ENCODE results near the gene DNTTIP2. TPM values are rescaled to one million over a fixed set of nuclear protein-coding genes. Genes with fewer than 3 reads are reported as not detected.
"Not testable (repeated sequence)": the region's sequence is repeated elsewhere in the genome, so short reads cannot be mapped to it uniquely, and the experiment has no call there.

Gene DNTTIP2, protein sequence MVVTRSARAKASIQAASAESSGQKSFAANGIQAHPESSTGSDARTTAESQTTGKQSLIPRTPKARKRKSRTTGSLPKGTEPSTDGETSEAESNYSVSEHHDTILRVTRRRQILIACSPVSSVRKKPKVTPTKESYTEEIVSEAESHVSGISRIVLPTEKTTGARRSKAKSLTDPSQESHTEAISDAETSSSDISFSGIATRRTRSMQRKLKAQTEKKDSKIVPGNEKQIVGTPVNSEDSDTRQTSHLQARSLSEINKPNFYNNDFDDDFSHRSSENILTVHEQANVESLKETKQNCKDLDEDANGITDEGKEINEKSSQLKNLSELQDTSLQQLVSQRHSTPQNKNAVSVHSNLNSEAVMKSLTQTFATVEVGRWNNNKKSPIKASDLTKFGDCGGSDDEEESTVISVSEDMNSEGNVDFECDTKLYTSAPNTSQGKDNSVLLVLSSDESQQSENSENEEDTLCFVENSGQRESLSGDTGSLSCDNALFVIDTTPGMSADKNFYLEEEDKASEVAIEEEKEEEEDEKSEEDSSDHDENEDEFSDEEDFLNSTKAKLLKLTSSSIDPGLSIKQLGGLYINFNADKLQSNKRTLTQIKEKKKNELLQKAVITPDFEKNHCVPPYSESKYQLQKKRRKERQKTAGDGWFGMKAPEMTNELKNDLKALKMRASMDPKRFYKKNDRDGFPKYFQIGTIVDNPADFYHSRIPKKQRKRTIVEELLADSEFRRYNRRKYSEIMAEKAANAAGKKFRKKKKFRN
- total RNA-seq (42.9 TPM), polyA plus RNA-seq (28.4 TPM)

- Histone ChIP-seq H3K4me1 (ENCODE audit: insufficient read depth) (no peaks in the 10 kb centered on the region), H3K4me3 (ENCODE audit: low read depth, low read length) (peak within 1 kb of the TSS; percentile 87), H3K36me3 (ENCODE audit: insufficient read depth) (peaks cover 1% of the 10 kb centered on the region), H3K27ac (ENCODE audit: low read depth) (peak within 1 kb of the TSS; percentile 96)
- DNase-seq (ENCODE audit: extremely low spot score) = peak; percentile 92
- WGBS = under 1% methylated on average over 50 of the region's 50 CpGs
These were observed at the start of gene DNTTIP2 for GRCh38 chr1:93878889-93879586. DNTTIP2 (minus strand) TSS chr1:93879206; CDS start chr1:93879148, 58 bp downstream.

- no peak for DNase-seq (ENCODE audit: extremely low spot score)
- 75% methylated on average over 3 of the region's 3 CpGs for WGBS
- Histone ChIP-seq H3K4me1 (ENCODE audit: insufficient read depth) (no peaks in the 10 kb centered on the region), H3K27ac (ENCODE audit: low read depth) (no peak overlapping the region), H3K4me3 (ENCODE audit: low read depth, low read length) (no peak overlapping the region), H3K36me3 (ENCODE audit: insufficient read depth) (no peaks in the 10 kb centered on the region)
These were observed 46.2 kb upstream of the DNTTIP2 start for GRCh38 chr1:93925206-93925605.

DNA sequence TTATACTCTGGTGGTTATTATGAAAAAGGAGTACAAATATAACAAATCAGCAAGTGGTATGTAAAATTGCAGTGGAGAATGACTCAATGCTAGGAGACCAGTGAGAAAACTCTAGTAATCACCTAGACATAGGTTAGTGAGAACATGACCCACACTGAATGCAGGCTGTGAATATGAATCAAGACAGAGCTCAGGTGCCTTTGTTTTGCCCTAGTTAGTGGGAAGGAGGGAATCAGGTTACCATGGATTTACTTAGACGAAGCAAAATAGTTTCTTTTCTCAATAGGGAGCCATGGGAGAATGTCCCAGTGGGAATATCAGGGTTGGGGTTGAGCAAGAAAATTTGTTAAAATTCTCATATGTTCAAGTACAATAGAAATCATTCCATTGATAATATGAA lies 40.8 kb upstream of the DNTTIP2 start:
- DNase-seq (ENCODE audit: extremely low spot score) = no peak
- Histone ChIP-seq H3K27ac (ENCODE audit: low read depth) (no peak overlapping the region), H3K4me1 (ENCODE audit: insufficient read depth) (no peaks in the 10 kb centered on the region), H3K4me3 (ENCODE audit: low read depth, low read length) (no peak overlapping the region), H3K36me3 (ENCODE audit: insufficient read depth) (no peaks in the 10 kb centered on the region)
- WGBS = 35% methylated on average over 1 of the region's 1 CpG

DNA sequence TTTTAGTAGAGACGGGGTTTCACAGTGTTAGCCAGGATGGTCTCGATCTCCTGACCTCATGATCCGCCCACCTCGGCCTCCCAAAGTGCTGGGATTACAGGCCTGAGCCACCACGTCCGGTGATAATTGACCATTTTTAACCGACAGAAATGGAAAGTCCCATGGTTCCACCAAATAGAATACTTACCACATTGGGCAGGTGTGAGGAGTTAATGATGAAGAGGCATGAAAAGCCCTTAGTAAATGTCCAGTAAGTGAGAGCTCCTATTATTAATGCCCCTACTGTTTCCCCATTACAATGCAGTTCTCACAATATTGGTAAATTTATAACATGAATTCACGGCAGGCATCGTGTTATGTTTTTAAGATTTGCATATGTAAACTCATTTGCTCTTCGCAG lies 38.3 kb upstream of the DNTTIP2 start:
- Histone ChIP-seq H3K4me3 (ENCODE audit: low read depth, low read length) (no peak overlapping the region), H3K36me3 (ENCODE audit: insufficient read depth) (no peaks in the 10 kb centered on the region), H3K4me1 (ENCODE audit: insufficient read depth) (no peaks in the 10 kb centered on the region), H3K27ac (ENCODE audit: low read depth) (no peak overlapping the region)
- 89% methylated on average over 10 of the region's 10 CpGs for WGBS
- no peak for DNase-seq (ENCODE audit: extremely low spot score)

GRCh38 chr1:93910880-93911279 lies 31.9 kb upstream of the DNTTIP2 start:
- WGBS = 96% methylated on average over 3 of the region's 3 CpGs
- H3K4me3 ChIP-seq (ENCODE audit: low read depth, low read length); H3K27ac ChIP-seq (ENCODE audit: low read depth); DNase-seq (ENCODE audit: extremely low spot score); H3K4me1 ChIP-seq (ENCODE audit: insufficient read depth); H3K36me3 ChIP-seq (ENCODE audit: insufficient read depth): not testable (repeated sequence)

GRCh38 chr1:93910305-93910704 lies 31.3 kb upstream of the DNTTIP2 start:
- WGBS = 93% methylated on average over 4 of the region's 4 CpGs
- DNase-seq (ENCODE audit: extremely low spot score) = no peak
- Histone ChIP-seq H3K27ac (ENCODE audit: low read depth) (no peak overlapping the region), H3K4me3 (ENCODE audit: low read depth, low read length) (no peak overlapping the region), H3K4me1 (ENCODE audit: insufficient read depth) (no peaks in the 10 kb centered on the region), H3K36me3 (ENCODE audit: insufficient read depth) (no peaks in the 10 kb centered on the region)

DNA sequence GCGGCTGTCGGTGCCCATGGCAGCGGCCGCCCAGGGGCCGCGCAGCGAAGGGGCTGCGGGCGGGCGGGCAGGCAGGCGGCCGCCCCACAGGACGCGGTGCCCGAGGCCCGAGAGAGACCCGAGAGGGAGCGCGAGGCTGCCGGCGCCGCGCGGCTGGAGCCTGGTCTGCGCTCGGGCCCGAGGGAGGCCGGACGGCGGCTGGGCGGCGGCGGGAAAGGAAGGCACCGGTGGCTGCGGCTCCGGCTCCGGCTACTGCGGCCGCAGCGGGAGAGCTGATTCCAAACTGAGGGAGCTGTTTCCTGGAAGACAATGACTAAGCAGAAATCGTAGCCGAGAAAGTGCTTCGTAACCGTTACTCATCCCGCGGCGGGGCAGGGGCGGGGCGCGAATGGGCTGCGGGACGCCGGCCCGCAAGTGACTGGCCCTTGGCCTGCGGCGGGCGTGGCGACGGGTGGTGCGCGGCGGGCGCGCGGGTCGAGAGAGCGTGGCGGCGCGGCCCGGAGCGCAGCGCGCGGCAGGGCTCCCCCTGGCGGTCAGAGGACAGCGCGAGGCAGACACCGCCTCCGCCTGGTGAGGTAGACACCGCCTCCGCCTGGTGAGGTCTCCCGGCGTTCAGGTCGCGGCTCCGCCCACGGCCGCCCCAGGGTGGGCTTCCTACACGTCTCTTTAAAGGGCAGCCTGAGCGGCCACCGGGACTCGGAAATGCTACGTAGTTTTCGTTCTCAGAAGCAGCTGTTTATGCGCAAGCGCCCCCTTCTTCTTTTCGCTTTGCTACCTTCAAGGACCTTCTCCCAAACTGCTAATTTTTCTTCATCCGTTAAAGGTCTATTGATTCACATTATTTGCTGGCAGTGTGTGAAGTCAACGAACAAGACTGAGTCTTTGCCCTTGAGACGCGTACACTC lies 30.4 kb upstream of the DNTTIP2 start, which contains the start of gene GCLM:
Gene GCLM, minus strand, starts transcription at position 285 of the 905 bp plus-strand sequence. Its CDS starts 267 bp downstream, at position 18.
- WGBS = under 1% methylated on average over 102 of the region's 102 CpGs
- H3K4me1 ChIP-seq (ENCODE audit: insufficient read depth) = no peaks in the 10 kb centered on the region
- H3K27ac ChIP-seq (ENCODE audit: low read depth) = peak within 1 kb of the TSS; percentile 81
- H3K36me3 ChIP-seq (ENCODE audit: insufficient read depth) = no peaks in the 10 kb centered on the region
- DNase-seq (ENCODE audit: extremely low spot score) = peak; percentile 45
- peak within 1 kb of the TSS; percentile 95 for H3K4me3 ChIP-seq (ENCODE audit: low read depth, low read length)

DNA sequence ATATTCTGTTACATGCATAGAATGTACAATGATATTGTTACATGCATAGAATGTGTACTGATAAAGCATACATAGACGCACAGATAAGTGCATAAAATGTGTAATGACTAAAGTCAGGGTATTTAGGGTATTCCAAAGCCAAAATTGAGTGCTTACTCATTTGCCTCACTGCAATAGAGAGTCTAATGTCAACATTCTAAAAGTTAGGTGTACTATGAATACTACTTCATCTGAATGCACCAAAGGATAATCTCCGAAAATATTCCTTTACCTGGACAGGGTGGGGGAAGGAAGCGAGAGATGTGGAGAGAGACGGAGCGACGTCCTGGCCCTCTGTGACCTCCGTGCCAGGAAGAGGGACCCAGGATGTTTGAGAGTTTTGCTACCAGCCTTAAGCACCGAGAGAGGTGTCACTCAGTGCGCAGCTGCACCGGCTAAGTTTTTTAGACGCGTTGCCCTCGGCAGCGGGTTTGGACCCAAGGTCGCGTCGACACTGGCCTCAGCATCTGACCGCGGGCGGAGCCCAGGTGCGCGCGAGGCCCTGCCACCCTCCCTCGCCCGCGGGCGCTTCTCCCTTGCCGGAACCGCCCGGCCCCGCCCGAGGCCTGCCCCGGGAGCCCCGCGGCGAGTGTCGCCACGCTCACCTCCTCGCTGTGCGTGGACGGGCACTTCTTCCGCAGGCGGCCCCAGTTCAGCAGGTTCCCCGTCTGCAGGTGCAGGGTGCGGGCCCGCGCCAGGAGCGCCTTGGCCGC lies 29.6 kb upstream of the DNTTIP2 start:
- Histone ChIP-seq H3K36me3 (ENCODE audit: insufficient read depth) (no peaks in the 10 kb centered on the region), H3K4me3 (ENCODE audit: low read depth, low read length) (peak overlapping the region; percentile 95), H3K4me1 (ENCODE audit: insufficient read depth) (no peaks in the 10 kb centered on the region), H3K27ac (ENCODE audit: low read depth) (peak overlapping the region; percentile 81)
- no peak for DNase-seq (ENCODE audit: extremely low spot score)
- 1% methylated on average over 49 of the region's 49 CpGs for WGBS

- Histone ChIP-seq H3K4me3 (ENCODE audit: low read depth, low read length) (no peak overlapping the region), H3K4me1 (ENCODE audit: insufficient read depth) (no peaks in the 10 kb centered on the region), H3K27ac (ENCODE audit: low read depth) (no peak overlapping the region), H3K36me3 (ENCODE audit: insufficient read depth) (no peaks in the 10 kb centered on the region)
- DNase-seq (ENCODE audit: extremely low spot score) = no peak
- WGBS = 57% methylated on average over 3 of the region's 3 CpGs
These were observed 28.7 kb upstream of the DNTTIP2 start for GRCh38 chr1:93907718-93908117.

GRCh38 chr1:93906480-93906879 lies 27.5 kb upstream of the DNTTIP2 start:
- Histone ChIP-seq H3K4me1 (ENCODE audit: insufficient read depth) (no peaks in the 10 kb centered on the region), H3K36me3 (ENCODE audit: insufficient read depth) (no peaks in the 10 kb centered on the region), H3K27ac (ENCODE audit: low read depth) (no peak overlapping the region), H3K4me3 (ENCODE audit: low read depth, low read length) (no peak overlapping the region)
- 95% methylated on average over 3 of the region's 3 CpGs for WGBS
- DNase-seq (ENCODE audit: extremely low spot score) = no peak

GRCh38 chr1:93905734-93906133 lies 26.7 kb upstream of the DNTTIP2 start:
- no peak for DNase-seq (ENCODE audit: extremely low spot score)
- Histone ChIP-seq H3K4me3 (ENCODE audit: low read depth, low read length) (no peak overlapping the region), H3K27ac (ENCODE audit: low read depth) (no peak overlapping the region), H3K36me3 (ENCODE audit: insufficient read depth) (no peaks in the 10 kb centered on the region), H3K4me1 (ENCODE audit: insufficient read depth) (no peaks in the 10 kb centered on the region)
- 92% methylated on average over 2 of the region's 2 CpGs for WGBS

DNA sequence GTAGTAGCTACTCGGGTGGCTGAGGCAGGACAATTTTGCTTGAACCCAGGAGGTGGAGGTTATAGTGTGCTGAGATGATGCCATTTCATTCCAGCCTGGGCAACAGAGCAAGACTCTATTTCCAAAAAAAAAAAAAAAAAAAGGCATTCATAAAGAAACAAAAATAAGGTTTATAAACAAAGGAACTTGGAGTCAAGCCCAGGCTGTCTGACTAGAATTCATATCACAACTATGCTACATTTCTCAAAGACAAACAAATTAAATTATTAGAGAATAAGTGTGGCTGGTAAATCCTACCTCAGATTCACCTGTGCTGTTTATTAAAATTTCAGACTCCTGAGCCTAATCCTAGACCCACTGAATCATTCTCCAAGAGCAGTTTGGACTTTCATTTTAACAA lies 26.0 kb upstream of the DNTTIP2 start:
- Histone ChIP-seq H3K36me3 (ENCODE audit: insufficient read depth) (no peaks in the 10 kb centered on the region), H3K4me3 (ENCODE audit: low read depth, low read length) (no peak overlapping the region), H3K4me1 (ENCODE audit: insufficient read depth) (no peaks in the 10 kb centered on the region), H3K27ac (ENCODE audit: low read depth) (no peak overlapping the region)
- WGBS = 86% methylated on average over 1 of the region's 1 CpG
- DNase-seq (ENCODE audit: extremely low spot score) = no peak
